Pancreas (tissue), 10 donors: ENCODE results near the gene PPM1H. TPM values are rescaled to one million over a fixed set of nuclear protein-coding genes. Genes with fewer than 3 reads are reported as not detected.
"Not testable (repeated sequence)": the region's sequence is repeated elsewhere in the genome, so short reads cannot be mapped to it uniquely, and the experiment has no call there.

Source experiments
- ATAC-seq, 4 donors: fragments of 200-7000 bp; cut with Tn5 transposase; one replicate each; pipeline versions ENCODE4 v1.8.0 to v1.9.1; 2020; ENCODE audit warnings: mild to moderate bottlenecking in 4 of 4, moderate library complexity in 4 of 4
- DNase-seq, 6 donors: peaks; one replicate each; pipeline ENCODE4 v3.0.0-alpha.2; 2020
- FAIRE-seq: peaks from 2 replicates; lab custom pipeline; 2012; peaks lifted over from hg19 to GRCh38; lab: Jason Lieb, UNC
- H3K27ac ChIP-seq, 4 donors: fragments of 200-600 bp; sonication (generic); 1 replicate in 3 of 4; 2 replicates in 1 of 4; pipeline versions ENCODE4 v1.5.0 to v1.8.0; 2020
- H3K27me3 ChIP-seq, 4 donors: fragments of 200-600 bp; one replicate each; pipeline ENCODE4 v1.8.0; 2021
- H3K36me3 ChIP-seq, 3 donors: fragments of 200-600 bp; sonication (generic) in 1 of 3; one replicate each; pipeline versions ENCODE4 v1.5.0 to v1.8.0; 2020 to 2021
- H3K4me1 ChIP-seq, 3 donors: fragments of 200-600 bp; one replicate each; pipeline ENCODE4 v1.8.0; 2021
- H3K4me3 ChIP-seq, 4 donors: fragments of 200-600 bp; sonication (generic) in 2 of 4; one replicate each; pipeline versions ENCODE4 v1.5.0 to v1.8.0; 2020 to 2021
- H3K9me3 ChIP-seq, 4 donors: fragments of 200-600 bp; one replicate each; pipeline ENCODE4 v1.8.0; 2021
- WGBS, 2 donors: extraction: QIAGEN DNeasy Blood & Tissue Kit; methylation state at CpG; one replicate each; pipeline ENCODE4 v1.1.7; 2013; 5-methylcytosine and 5-hydroxymethylcytosine counted together
- intact Hi-C, 3 donors: fragments of 100-400 bp; cut with DNase I; formaldehyde crosslinking; loops; one replicate each; pipeline versions ENCODE4 v1.11.1 to v1.14.2; 2022
- polyA plus RNA-seq, 2 donors: library from polyadenylated mRNA; stranded (reverse); fragments of 200-250 nt; gene quantifications; one replicate each; pipeline ENCODE4 v1.2.3, GENCODE V29; 2013
- total RNA-seq, 6 donors: library from RNA; stranded (reverse); fragmentation: NEBNext Ultra II Directional in 4 of 6; extraction: Animal tissue kit (Norgen Biotek cat#: 25700) in 4 of 6; gene quantifications; one replicate each; pipeline versions ENCODE4 v1.2.1 to v1.2.4, GENCODE V29; 2021 to 2023
- TF ChIP-seq, protein P1 (sequence below), 4 donors: fragments of 200-600 bp; sonication (generic) in 3 of 4; IDR thresholded peaks; one replicate each; pipeline versions ENCODE4 v1.5.0 to v1.8.0; 2021; ENCODE audit warnings: antibody characterized with exemption in 4 of 4
- donor health status: healthy with polysubstance abuse.
- donor health status: DM: no; HTN: no; CAD: no; lungs with moderate emphysema.
- donor health status: DM: no; HTN: no; CAD: no.
- donor health status: control.
- donor health status: control.
- donor health status: Bipolar disorder and iron deficiency.
- donor health status: DM: yes; HTN: yes; CAD: no.
- donor health status: DM: no; HTN: no; CAD: no.
- donor health status: DM: no; HTN: no; CAD: no.
- donor health status: DM: yes; HTN: yes; CAD: no.

PPM1H gene
- total and polyA plus RNA-seq, 8 donors: 1.7 to 12.9 (median 5.8) TPM

DNA sequence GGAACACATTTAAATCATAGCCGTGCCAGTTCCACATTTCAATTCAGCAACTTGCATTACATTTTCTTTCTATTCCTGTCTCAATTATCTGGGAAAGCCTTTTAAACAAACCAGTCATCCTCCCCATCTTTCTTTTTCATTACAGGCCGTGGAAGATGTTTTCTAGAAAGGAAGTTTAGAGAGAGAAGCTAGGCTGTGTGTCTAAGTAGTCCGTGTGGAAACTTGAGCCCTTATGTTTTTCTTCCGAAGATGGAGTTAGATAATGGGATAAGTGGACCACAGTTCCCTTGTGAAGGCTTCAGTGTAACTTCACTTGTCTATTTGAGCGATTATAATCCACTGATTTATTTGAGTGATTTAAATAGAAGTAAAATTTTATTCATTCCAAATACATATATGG lies 12.4 kb upstream of the PPM1H start:
- FAIRE-seq (no peak), DNase-seq (no peak), ATAC-seq (no peak)
- Histone ChIP-seq H3K27ac (no peak overlapping the region), H3K9me3 (no peaks in the 10 kb centered on the region), H3K4me1 (no peaks in the 10 kb centered on the region), H3K4me3 (no peak overlapping the region), H3K36me3 (no peaks in the 10 kb centered on the region), H3K27me3 (no peaks in the 10 kb centered on the region)
- 81 to 91% methylated on average over 5 of the region's 5 CpGs for WGBS, 2 donors
- intact Hi-C loops: no loop called here
- TF ChIP-seq, protein P1, sequence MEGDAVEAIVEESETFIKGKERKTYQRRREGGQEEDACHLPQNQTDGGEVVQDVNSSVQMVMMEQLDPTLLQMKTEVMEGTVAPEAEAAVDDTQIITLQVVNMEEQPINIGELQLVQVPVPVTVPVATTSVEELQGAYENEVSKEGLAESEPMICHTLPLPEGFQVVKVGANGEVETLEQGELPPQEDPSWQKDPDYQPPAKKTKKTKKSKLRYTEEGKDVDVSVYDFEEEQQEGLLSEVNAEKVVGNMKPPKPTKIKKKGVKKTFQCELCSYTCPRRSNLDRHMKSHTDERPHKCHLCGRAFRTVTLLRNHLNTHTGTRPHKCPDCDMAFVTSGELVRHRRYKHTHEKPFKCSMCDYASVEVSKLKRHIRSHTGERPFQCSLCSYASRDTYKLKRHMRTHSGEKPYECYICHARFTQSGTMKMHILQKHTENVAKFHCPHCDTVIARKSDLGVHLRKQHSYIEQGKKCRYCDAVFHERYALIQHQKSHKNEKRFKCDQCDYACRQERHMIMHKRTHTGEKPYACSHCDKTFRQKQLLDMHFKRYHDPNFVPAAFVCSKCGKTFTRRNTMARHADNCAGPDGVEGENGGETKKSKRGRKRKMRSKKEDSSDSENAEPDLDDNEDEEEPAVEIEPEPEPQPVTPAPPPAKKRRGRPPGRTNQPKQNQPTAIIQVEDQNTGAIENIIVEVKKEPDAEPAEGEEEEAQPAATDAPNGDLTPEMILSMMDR (IDR thresholded peaks at IDR 0.05): no peak

DNA sequence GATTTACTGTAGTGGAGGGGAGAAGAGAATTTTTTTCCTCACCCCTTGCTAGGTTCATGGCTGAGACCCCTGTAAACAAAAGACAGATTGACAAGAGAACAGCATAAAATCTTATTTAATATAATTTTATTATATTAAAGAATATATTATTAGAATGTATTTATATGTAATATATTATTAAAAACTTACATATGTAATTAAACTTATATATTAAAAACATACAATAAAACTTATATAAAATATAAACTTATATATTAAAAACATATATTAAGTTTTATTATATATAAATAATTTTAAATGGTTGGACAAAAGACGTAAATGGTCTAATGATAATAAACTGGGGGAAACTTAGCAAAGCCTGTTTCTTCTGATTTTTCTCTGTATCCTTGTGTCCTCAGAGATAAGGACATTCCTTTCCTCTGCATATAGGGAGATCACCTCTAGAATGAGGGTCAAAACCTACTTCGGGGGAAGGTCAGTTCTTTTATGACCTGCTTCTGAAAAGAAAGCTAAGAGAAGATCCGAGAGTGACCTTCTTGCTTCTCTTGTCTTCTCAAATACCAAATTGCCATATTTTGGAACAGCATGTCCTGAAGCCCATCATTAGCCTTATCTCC lies 8.9 kb upstream of the PPM1H start:
- DNase-seq (no peak), FAIRE-seq (peak; percentile 94), ATAC-seq (no peak)
- intact Hi-C loops: no loop called here
- H3K27ac ChIP-seq: no peak overlapping the region
- H3K36me3 ChIP-seq: no peaks in the 10 kb centered on the region
- no peaks in the 10 kb centered on the region for H3K9me3 ChIP-seq
- no peaks in the 10 kb centered on the region for H3K4me1 ChIP-seq
- no peaks in the 10 kb centered on the region for H3K27me3 ChIP-seq
- H3K4me3 ChIP-seq: no peak overlapping the region
- 67 to 74% methylated on average over 3 of the region's 3 CpGs for WGBS, 2 donors
- TF ChIP-seq, protein P1 (IDR thresholded peaks at IDR 0.05): no peak

DNA sequence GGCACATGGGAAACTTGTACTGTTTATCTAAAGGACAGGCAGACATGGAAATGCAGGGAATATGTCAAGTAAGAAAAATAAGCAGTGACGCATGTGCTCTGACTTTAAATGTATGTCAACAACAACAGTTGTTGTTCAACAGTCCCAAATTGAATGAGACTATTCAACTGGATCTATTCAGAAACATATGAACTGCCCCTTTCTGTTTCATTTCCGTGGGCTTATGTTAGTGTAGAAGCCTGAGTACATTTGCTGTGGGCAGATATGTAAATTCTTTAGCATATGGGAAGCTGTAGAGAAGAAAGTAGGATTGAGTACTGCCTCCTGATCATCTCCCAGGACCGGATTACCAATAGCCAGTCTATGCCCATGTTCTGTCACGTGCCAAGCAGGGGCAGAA lies 7.4 kb upstream of the PPM1H start:
- H3K9me3 ChIP-seq, H3K27me3 ChIP-seq, ATAC-seq, DNase-seq, FAIRE-seq, H3K4me1 ChIP-seq, H3K27ac ChIP-seq, intact Hi-C loops, H3K36me3 ChIP-seq, H3K4me3 ChIP-seq: not testable (repeated sequence)
- 66 to 76% methylated on average over 4 of the region's 4 CpGs for WGBS, 2 donors

- DNase-seq (peak; percentile 17 to 79 (median 46)), ATAC-seq (peak; percentile 35 to 64 (median 58)), FAIRE-seq (no peak)
- Histone ChIP-seq H3K4me1 (peaks cover 0 to 8% (median 5%) of the 10 kb centered on the region in 3 donors), H3K27me3 (no peaks in the 10 kb centered on the region), H3K9me3 (no peaks in the 10 kb centered on the region), H3K36me3 (no peaks in the 10 kb centered on the region), H3K27ac (peak overlapping the region; percentile 18 to 77 (median 62)), H3K4me3 (peak overlapping the region; percentile 75 to 97 (median 86))
- WGBS, 2 donors: 0 to 1% methylated on average over 47 to 48 of the region's 48 CpGs
- TF ChIP-seq, protein P1 (IDR thresholded peaks at IDR 0.05): no peak
- intact Hi-C loops: loop anchor here in 1 of 3 donors (10.0 kb wide), 1 partner anchor 50 kb away; no protein-coding TSS in a partner anchor
Measured at GRCh38 chr12:62934239-62934798, 631 bp downstream of the PPM1H start.

DNA sequence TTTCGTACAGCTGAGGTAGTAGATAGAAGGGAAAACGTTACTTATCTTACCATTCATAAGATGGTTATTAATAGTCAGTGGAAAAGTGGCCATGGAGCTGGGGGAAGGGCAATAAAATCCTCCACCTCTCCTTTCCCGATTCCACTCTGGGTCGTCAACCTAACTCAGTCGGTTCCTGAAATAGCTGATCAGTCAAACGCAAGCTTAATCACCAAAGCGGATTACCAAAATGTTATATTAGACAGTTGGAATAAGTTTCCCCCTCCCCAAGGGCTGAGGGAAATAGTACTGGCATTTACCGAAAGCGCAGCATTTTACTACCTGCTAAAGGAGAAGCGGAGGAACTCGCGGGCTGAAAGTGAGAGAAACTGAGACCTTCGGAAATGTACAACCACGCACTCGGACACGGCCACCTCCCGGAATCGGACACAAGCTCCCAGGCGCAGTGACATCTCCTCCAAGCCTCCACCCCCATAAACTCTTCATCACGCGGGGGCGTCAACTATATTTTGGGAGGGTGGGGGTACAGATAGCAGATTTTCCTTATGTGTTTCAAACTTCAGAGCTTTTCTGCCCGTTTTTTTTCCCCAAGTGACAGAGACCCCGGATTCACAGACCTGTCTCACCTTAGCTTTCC lies 1.2 kb downstream of the PPM1H start:
- WGBS, 2 donors: 0% methylated on average over 24 of the region's 24 CpGs
- intact Hi-C loops: loop anchor here in 1 of 3 donors (10.0 kb wide), 1 partner anchor 49 kb away; no protein-coding TSS in a partner anchor
- peak overlapping the region in 3 of 4 donors; percentile 53 to 77 (median 71) for H3K27ac ChIP-seq
- peak overlapping the region; percentile 75 to 97 (median 86) for H3K4me3 ChIP-seq
- peak in 3 of 4 donors; percentile 1 to 14 (median 13) for ATAC-seq
- H3K27me3 ChIP-seq: no peaks in the 10 kb centered on the region
- no peak for FAIRE-seq
- no peaks in the 10 kb centered on the region for H3K9me3 ChIP-seq
- peak in 2 of 6 donors; percentile 15 to 27 for DNase-seq
- TF ChIP-seq, protein P1 (IDR thresholded peaks at IDR 0.05): no peak
- no peaks in the 10 kb centered on the region for H3K36me3 ChIP-seq
- peaks cover 0 to 8% (median 5%) of the 10 kb centered on the region in 3 donors for H3K4me1 ChIP-seq
